ENCODE results near the gene SFXN1.

Gene SFXN1

DNA sequence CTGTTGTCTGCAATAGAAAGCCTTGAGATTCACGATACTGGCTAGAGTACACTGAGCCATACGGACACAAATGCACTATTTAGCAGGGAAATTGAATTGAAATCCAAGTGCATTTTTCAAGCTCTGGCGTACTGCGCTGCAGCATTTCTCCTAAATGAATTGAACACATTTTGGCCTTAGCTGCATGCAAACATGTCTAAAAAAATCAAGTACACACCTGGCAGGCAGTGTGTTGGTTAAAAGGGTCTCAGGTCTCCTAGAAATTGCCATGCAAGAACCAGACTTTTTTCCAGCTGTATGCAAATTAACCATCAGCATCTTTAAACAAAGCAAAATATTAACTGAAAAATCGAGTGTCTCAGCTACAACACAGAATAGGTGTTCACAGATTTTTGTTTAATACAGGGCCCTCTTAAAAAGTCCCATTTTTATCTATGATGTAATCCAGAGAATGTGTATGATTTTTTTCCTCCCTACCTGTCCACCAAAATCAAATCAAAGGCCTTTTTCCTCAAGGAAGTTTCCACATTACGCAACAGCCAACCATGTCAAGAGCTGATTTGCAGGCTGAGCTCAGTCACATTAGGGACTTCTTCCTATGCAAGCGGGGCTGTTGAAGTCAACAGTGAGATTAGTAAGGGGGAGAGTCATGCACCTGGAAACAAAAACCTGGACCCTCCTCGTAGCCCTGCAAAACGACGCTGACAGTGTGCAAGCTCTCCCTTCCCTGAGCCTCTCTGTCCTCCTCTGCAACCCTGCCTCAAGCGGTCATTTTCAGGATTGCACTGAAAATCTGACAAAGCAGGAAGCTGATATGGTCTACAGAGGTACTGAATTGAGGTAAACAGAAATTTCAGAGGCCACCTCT, 14.1 kb upstream of the SFXN1 start:
- in situ Hi-C loops (cut with MboI; ENCODE audit: low pct_unique_long_range_greater_than_20kb, low sequenced_read_pairs, unreplicated experiment) = no loop called here
- TF ChIP-seq, protein P1, sequence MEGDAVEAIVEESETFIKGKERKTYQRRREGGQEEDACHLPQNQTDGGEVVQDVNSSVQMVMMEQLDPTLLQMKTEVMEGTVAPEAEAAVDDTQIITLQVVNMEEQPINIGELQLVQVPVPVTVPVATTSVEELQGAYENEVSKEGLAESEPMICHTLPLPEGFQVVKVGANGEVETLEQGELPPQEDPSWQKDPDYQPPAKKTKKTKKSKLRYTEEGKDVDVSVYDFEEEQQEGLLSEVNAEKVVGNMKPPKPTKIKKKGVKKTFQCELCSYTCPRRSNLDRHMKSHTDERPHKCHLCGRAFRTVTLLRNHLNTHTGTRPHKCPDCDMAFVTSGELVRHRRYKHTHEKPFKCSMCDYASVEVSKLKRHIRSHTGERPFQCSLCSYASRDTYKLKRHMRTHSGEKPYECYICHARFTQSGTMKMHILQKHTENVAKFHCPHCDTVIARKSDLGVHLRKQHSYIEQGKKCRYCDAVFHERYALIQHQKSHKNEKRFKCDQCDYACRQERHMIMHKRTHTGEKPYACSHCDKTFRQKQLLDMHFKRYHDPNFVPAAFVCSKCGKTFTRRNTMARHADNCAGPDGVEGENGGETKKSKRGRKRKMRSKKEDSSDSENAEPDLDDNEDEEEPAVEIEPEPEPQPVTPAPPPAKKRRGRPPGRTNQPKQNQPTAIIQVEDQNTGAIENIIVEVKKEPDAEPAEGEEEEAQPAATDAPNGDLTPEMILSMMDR (IDR thresholded peaks at IDR 0.05; ENCODE audit: extremely low read depth, insufficient read depth, missing control alignments) = peak; percentile 72
- no peak for DNase-seq (ENCODE audit: low spot score)

DNA sequence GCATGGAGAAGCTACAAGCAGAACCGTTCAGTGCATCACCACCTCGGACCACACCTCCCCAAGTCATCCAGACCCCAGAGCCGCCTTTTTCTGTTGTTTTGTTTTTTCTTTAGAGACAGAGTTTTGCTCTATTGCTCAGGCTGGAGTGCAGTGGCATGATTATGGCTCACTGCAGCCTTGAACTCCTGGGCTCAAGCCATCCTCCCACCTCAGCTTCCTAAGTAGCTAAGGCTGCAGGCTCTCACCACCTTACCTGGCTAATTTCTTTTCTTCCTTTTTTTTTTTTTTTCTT, 13.5 kb upstream of the SFXN1 start:
- TF ChIP-seq, protein P1 (IDR thresholded peaks at IDR 0.05; ENCODE audit: extremely low read depth, insufficient read depth, missing control alignments) = no peak
- in situ Hi-C loops (cut with MboI; ENCODE audit: low pct_unique_long_range_greater_than_20kb, low sequenced_read_pairs, unreplicated experiment) = no loop called here
- DNase-seq (ENCODE audit: low spot score) = no peak

DNA sequence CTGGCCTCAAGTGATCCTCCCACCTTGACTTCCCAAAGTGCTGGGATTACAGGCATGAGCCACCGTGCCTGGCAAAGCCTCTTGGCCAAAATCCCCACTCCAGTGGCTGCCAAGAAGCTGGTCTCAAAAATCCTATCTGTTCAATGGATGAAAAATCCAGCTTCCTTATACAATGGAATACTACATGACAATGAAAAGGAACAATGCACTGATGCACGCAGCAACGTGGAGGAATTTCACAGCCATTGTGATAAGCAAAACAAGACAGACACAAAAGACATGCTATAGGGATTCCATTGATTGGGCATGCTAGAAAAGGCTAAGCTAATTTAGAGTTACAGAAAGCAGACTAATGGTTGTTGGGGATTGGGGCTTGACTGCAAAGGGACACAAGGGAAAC, 13.1 kb upstream of the SFXN1 start:
- TF ChIP-seq, protein P1 (IDR thresholded peaks at IDR 0.05; ENCODE audit: extremely low read depth, insufficient read depth, missing control alignments) = no peak
- DNase-seq (ENCODE audit: low spot score) = no peak
- in situ Hi-C loops (cut with MboI; ENCODE audit: low pct_unique_long_range_greater_than_20kb, low sequenced_read_pairs, unreplicated experiment) = no loop called here

DNA sequence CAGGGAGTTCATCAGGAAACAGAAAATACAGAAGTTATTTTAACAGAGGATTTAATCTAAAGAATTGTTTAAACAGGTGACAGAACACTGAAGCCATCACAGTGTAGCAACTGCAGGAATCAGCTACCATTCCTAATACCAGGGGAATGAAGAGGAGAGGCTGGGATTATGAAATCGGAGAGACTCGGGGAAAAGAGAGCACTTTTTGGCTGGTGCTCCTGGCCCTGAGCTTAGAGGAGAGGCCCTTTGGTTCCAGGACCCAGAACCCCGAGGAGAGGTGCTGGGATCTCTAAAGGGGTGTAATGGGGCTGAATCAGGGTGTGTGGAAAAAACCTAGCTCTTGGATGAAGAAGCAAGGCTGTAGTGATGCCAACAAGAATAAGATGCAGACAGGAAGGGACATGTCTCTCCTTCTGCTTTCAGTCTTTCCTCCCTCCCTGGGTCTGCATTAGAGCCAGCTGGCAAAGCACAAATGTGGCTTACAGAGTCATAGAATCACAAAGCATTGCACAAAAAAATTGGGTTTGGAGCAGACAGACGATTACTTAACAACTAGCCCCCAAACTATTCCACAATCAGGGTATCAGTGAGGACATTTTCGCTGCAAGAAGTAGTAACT, 11.6 kb upstream of the SFXN1 start:
- in situ Hi-C loops (cut with MboI; ENCODE audit: low pct_unique_long_range_greater_than_20kb, low sequenced_read_pairs, unreplicated experiment) = no loop called here
- no peak for DNase-seq (ENCODE audit: low spot score)
- TF ChIP-seq, protein P1 (IDR thresholded peaks at IDR 0.05; ENCODE audit: extremely low read depth, insufficient read depth, missing control alignments) = no peak

DNA sequence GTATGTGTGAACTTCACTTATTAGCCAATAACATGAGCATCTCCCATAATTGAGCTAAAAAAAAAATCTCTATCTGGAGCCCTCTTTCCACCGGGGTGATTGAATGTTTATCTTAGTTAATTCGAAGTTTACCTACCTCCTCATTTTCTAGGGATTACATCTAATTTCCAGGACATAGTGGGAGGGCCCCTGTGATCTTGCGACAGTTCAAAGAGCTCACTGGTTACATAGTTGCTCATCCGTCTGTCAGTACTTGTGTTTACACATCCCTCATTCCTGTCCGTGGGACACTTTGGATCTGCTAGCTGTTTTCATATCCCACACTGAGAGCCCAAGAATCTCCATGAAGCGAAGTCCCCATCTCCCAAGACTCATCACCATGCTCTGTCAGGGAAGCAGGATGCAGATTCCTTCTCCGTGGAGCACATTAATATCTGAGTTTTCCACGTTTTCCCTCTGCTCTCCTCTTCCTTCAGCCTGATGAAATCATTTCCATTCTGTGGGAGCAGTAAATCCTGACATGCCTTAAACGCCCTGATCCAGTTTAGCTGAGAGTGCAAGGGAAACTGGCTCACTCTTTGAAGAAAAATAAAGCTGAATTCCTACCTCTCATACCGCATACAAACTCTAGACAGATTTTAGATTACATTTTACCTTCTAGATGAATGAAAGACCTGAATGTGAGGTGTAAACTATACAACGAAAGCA, 10.2 kb upstream of the SFXN1 start:
- TF ChIP-seq, protein P1 (IDR thresholded peaks at IDR 0.05; ENCODE audit: extremely low read depth, insufficient read depth, missing control alignments) = no peak
- no peak for DNase-seq (ENCODE audit: low spot score)
- in situ Hi-C loops (cut with MboI; ENCODE audit: low pct_unique_long_range_greater_than_20kb, low sequenced_read_pairs, unreplicated experiment) = no loop called here

DNA sequence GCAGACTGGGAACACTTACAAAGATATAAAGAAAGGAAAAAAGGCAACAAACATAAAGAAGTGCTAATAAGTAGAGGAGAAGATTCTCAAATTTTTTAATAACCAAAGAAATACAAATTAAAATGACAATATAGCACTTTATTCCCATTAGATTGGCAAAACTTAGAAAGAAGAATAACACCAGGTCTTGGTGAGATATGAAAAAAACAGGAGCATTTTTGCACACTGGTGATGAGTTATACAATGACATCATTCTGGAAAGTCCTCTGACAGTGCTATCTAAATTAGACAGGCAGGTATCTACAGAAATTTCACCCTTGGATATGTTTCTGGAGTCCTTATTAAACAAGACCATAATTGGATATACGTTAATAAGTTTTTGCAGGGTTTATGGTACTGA, 9.5 kb upstream of the SFXN1 start:
- DNase-seq (ENCODE audit: low spot score) = no peak
- in situ Hi-C loops (cut with MboI; ENCODE audit: low pct_unique_long_range_greater_than_20kb, low sequenced_read_pairs, unreplicated experiment) = no loop called here
- TF ChIP-seq, protein P1 (IDR thresholded peaks at IDR 0.05; ENCODE audit: extremely low read depth, insufficient read depth, missing control alignments) = no peak
